Measurements from ENCODE around the gene TCFL5. TPM values are rescaled to one million over a fixed set of nuclear protein-coding genes. Genes with fewer than 3 reads are reported as not detected.

TCFL5 gene
- total RNA-seq, 1 donor from 2014 or later: 11.0 TPM

DNA sequence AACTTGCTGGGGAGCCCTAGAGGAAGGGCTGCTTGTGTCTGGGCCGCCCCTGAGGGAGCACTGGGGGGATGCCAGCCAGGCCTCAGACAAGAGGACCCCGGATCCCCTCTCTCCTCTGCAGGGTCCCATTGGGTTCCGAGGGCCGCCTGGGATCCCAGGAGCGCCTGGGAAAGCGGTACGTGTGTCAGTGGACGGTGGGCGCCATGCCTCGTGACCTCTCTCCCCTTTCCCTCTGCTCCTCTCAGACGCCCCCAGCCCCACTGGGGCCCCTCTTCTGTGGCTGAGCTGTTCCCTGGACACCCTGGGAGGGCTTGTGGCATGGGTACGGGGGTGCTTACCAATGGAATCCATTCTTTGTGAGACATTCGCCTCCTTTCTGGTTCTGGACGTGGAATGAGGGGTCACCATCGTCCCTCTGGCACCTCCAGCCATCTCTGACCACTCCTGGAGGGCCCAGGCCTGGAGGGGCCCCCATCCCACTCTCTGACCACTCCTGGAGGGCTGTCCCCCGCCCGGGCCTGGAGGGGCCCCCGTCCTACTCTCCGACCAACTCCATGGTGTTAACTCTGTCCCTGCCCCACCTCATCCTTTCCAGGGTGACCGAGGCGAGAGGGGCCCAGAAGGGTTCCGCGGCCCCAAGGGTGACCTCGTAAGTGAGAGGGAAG, 34.8 kb downstream of the TCFL5 start:
- Histone ChIP-seq H3K4me3 (ENCODE audit: insufficient read depth, low read depth, low read length) (no peak overlapping the region), H3K4me2 (ENCODE audit: low read length) (no peak overlapping the region), H3K9ac (ENCODE audit: low read length) (no peak overlapping the region), H3K79me2 (ENCODE audit: insufficient read depth, low read length) (no peaks in the 10 kb centered on the region), H3K9me3 (ENCODE audit: insufficient read depth, low read depth, low read length) (no peaks in the 10 kb centered on the region), H3K27ac (ENCODE audit: low read depth, low read length) (no peak overlapping the region), H3K27me3 (ENCODE audit: insufficient read depth, low read length) (no peaks in the 10 kb centered on the region), H3K36me3 (ENCODE audit: insufficient read depth, low read length) (no peaks in the 10 kb centered on the region), H3K4me1 (ENCODE audit: insufficient read depth, low read length) (peaks cover 9% of the 10 kb centered on the region), H4K20me1 (ENCODE audit: insufficient read depth, low read length) (no peaks in the 10 kb centered on the region), H2AFZ (ENCODE audit: low read depth, low read length) (no peak overlapping the region)
- FAIRE-seq (no peak), DNase-seq (ENCODE audit: low read depth) (no peak)
- H3K4me1 Mint-ChIP-seq (ENCODE audit: low read depth, unreplicated experiment): peaks cover 9% of the 10 kb centered on the region
- H3K4me3 Mint-ChIP-seq (ENCODE audit: unreplicated experiment): no peak overlapping the region
- H3K27me3 Mint-ChIP-seq (ENCODE audit: low read depth, unreplicated experiment): no peaks in the 10 kb centered on the region
- TF ChIP-seq CTCF (IDR thresholded peaks at IDR 0.05; ENCODE audit: insufficient read depth, low read depth, low read length) (no peak), EZH2 (IDR thresholded peaks at IDR 0.05; ENCODE audit: insufficient read depth, low read length) (no peak)
- H3K27ac Mint-ChIP-seq (ENCODE audit: unreplicated experiment): no peak overlapping the region
- H3K36me3 Mint-ChIP-seq (ENCODE audit: low read depth, unreplicated experiment): peaks cover 1% of the 10 kb centered on the region
- no peaks in the 10 kb centered on the region for H3K9me3 Mint-ChIP-seq (ENCODE audit: unreplicated experiment)

GRCh38 chr20:62825986-62826645, 35.5 kb downstream of the TCFL5 start:
- H3K36me3 Mint-ChIP-seq (ENCODE audit: low read depth, unreplicated experiment): no peaks in the 10 kb centered on the region
- H3K4me3 Mint-ChIP-seq (ENCODE audit: unreplicated experiment): no peak overlapping the region
- no peaks in the 10 kb centered on the region for H3K9me3 Mint-ChIP-seq (ENCODE audit: unreplicated experiment)

More at GRCh38 chr20:62825986-62826645, 35.5 kb downstream of the TCFL5 start:
- H3K9me3 ChIP-seq (ENCODE audit: insufficient read depth, low read depth, low read length): no peaks in the 10 kb centered on the region
- H3K4me1 ChIP-seq (ENCODE audit: insufficient read depth, low read length): peaks cover 9% of the 10 kb centered on the region
- H3K9ac ChIP-seq (ENCODE audit: low read length): no peak overlapping the region
- H3K79me2 ChIP-seq (ENCODE audit: insufficient read depth, low read length): no peaks in the 10 kb centered on the region
- no peaks in the 10 kb centered on the region for H3K27me3 ChIP-seq (ENCODE audit: insufficient read depth, low read length)
- H3K4me3 ChIP-seq (ENCODE audit: insufficient read depth, low read depth, low read length): no peak overlapping the region
- no peaks in the 10 kb centered on the region for H3K36me3 ChIP-seq (ENCODE audit: insufficient read depth, low read length)
- H4K20me1 ChIP-seq (ENCODE audit: insufficient read depth, low read length): no peaks in the 10 kb centered on the region
- FAIRE-seq (no peak), DNase-seq (ENCODE audit: low read depth) (no peak)
- H3K4me2 ChIP-seq (ENCODE audit: low read length): no peak overlapping the region
- H3K27me3 Mint-ChIP-seq (ENCODE audit: low read depth, unreplicated experiment): no peaks in the 10 kb centered on the region
- no peak overlapping the region for H3K27ac ChIP-seq (ENCODE audit: low read depth, low read length)
- no peak overlapping the region for H3K27ac Mint-ChIP-seq (ENCODE audit: unreplicated experiment)
- H3K4me1 Mint-ChIP-seq (ENCODE audit: low read depth, unreplicated experiment): peaks cover 7% of the 10 kb centered on the region
- no peak for TF ChIP-seq CTCF (IDR thresholded peaks at IDR 0.05; ENCODE audit: insufficient read depth, low read depth, low read length)
- TF ChIP-seq EZH2 (IDR thresholded peaks at IDR 0.05; ENCODE audit: insufficient read depth, low read length): no peak
- H2AFZ ChIP-seq (ENCODE audit: low read depth, low read length): no peak overlapping the region
